Stromal cell of bone marrow (primary cell): Measurements from ENCODE around the gene WNT2B.

Source experiments
- DNase-seq: peaks from one replicate; pipeline ENCODE4 v3.0.0-alpha.2; 2012; ENCODE audit warnings: low read depth

Gene WNT2B

GRCh38 chr1:112505400-112505785 is 3.4 kb upstream of the WNT2B start:
- DNase-seq, result no peak

GRCh38 chr1:112505878-112506277 is 2.9 kb upstream of the WNT2B start:
- DNase-seq, result no peak

- DNase-seq, result no peak
Measured at GRCh38 chr1:112506306-112506705, 2.5 kb upstream of the WNT2B start.

- no peak for DNase-seq
Measured at GRCh38 chr1:112506731-112507130, 2.0 kb upstream of the WNT2B start.

- no peak for DNase-seq
Measured at GRCh38 chr1:112507336-112507735, 1.4 kb upstream of the WNT2B start.

- DNase-seq, result no peak
Measured at GRCh38 chr1:112507921-112508277, 866 bp upstream of the WNT2B start.

- no peak for DNase-seq
Measured at GRCh38 chr1:112509005-112509659, 367 bp downstream of the WNT2B start.

GRCh38 chr1:112509660-112510178 is 954 bp downstream of the WNT2B start:
- no peak for DNase-seq

GRCh38 chr1:112510340-112510739 is 1.6 kb downstream of the WNT2B start:
- DNase-seq, result no peak

GRCh38 chr1:112511897-112512296 is 3.1 kb downstream of the WNT2B start:
- no peak for DNase-seq

GRCh38 chr1:112513112-112513870 is 4.5 kb downstream of the WNT2B start:
- DNase-seq, result peak; percentile 30

GRCh38 chr1:112514901-112515300 is 6.1 kb downstream of the WNT2B start:
- no peak for DNase-seq

- DNase-seq, result peak; percentile 60
Measured at GRCh38 chr1:112515311-112516009, 6.7 kb downstream of the WNT2B start.

GRCh38 chr1:112516141-112516540 is 7.4 kb downstream of the WNT2B start:
- DNase-seq, result no peak

GRCh38 chr1:112517231-112517630 is 8.5 kb downstream of the WNT2B start:
- DNase-seq, result no peak

- no peak for DNase-seq
Measured at GRCh38 chr1:112517646-112518045, 8.9 kb downstream of the WNT2B start.

- DNase-seq, result no peak
Measured at GRCh38 chr1:112518186-112518585, 9.4 kb downstream of the WNT2B start.

- DNase-seq, result no peak
Measured at GRCh38 chr1:112520166-112520565, 11.4 kb downstream of the WNT2B start.

GRCh38 chr1:112522621-112523020 is 13.9 kb downstream of the WNT2B start:
- DNase-seq, result peak; percentile 79

GRCh38 chr1:112524251-112524650 is 15.5 kb downstream of the WNT2B start:
- DNase-seq, result no peak

- no peak for DNase-seq
Measured at GRCh38 chr1:112524986-112525385, 16.2 kb downstream of the WNT2B start.

GRCh38 chr1:112527266-112528010 is 18.7 kb downstream of the WNT2B start:
- no peak for DNase-seq
